Testis (tissue), 3 donors: ENCODE results near the gene SP5. TPM values are rescaled to one million over a fixed set of nuclear protein-coding genes. Genes with fewer than 3 reads are reported as not detected.

Experiments
- DNase-seq: peaks from one replicate; pipeline ENCODE4 v3.0.0-alpha.2; 2019
- H3K27ac ChIP-seq, 2 donors: fragments of 200-600 bp; sonication (generic); one replicate each; pipeline ENCODE4 v1.5.1; 2019
- H3K27me3 ChIP-seq: fragments of 200-600 bp; sonication (generic); one replicate; pipeline ENCODE4 v1.5.1; 2019
- H3K36me3 ChIP-seq: fragments of 200-600 bp; sonication (generic); one replicate; pipeline ENCODE4 v1.5.1; 2017; ENCODE audit warnings: low read depth; ENCODE audit errors: missing control alignments
- H3K4me1 ChIP-seq: fragments of 200-600 bp; sonication (generic); one replicate; pipeline ENCODE4 v1.5.1; 2019
- H3K4me3 ChIP-seq, 2 donors: fragments of 200-600 bp; sonication (generic); one replicate each; pipeline ENCODE4 v1.5.1; 2017 to 2019
- H3K9me3 ChIP-seq: fragments of 200-600 bp; sonication (generic); one replicate; pipeline ENCODE4 v1.5.1; 2017
- CTCF ChIP-seq, 3 experiments: fragments of 450-650 bp in 2 of 3; fragments of 200-600 bp in 1 of 3; sonication (generic) in 1 of 3; IDR thresholded peaks; one replicate each; pipeline ENCODE4 v1.5.1; 2016 to 2019; ENCODE audit warnings: antibody characterized with exemption in 3 of 3, mild to moderate bottlenecking in 2 of 3, moderate library complexity in 1 of 3
- POLR2A ChIP-seq: fragments of 450-650 bp; IDR thresholded peaks from one replicate; pipeline ENCODE4 v1.6.1; 2017; ENCODE audit warnings: antibody characterized with exemption, mild to moderate bottlenecking, moderate library complexity
- WGBS, 2 donors: methylation state at CpG; one replicate each; pipeline ENCODE4 v1.1.5; 2018; 5-methylcytosine and 5-hydroxymethylcytosine counted together
- intact Hi-C: fragments of 100-400 bp; cut with DNase I; formaldehyde crosslinking; loops from one replicate; pipeline ENCODE4 v1.15.1; 2023; ENCODE audit warnings: low total_unique reads
- polyA plus RNA-seq: library from polyadenylated mRNA; stranded (reverse); fragments of 350-450 nt; fragmentation: Illumina TruSeq; extraction: RNeasy Lipid Tissue Mini Kit (QIAGEN cat#74804); gene quantifications from one replicate; pipeline ENCODE4 v1.2.3, GENCODE V29; 2014; ENCODE audit warnings: low read depth, low replicate concordance; ENCODE audit not compliant: insufficient read depth
- small RNA-seq, 2 donors: library from RNA; depleted of rRNA; stranded (forward); fragments of <200 nt; gene quantifications; one replicate each; pipeline ENCODE3, GENCODE V24; 2016
- total RNA-seq, 2 donors: library from RNA; depleted of rRNA; stranded (reverse); fragments of >200 nt; gene quantifications; one replicate each; pipeline ENCODE4 v1.2.3, GENCODE V29; 2016

Gene SP5
- total and polyA plus RNA-seq, 3 donors from 2014 or later: 1.4 to 4.0 (median 3.5) TPM

GRCh38 chr2:170762760-170763159 is 47.6 kb downstream of the SP5 start:
- 67% methylated on average over 7 of the region's 7 CpGs for WGBS, 2 donors
- TF ChIP-seq CTCF (IDR thresholded peaks at IDR 0.05) (no peak), POLR2A (no peak)
- intact Hi-C loops: no loop called here
- Histone ChIP-seq H3K27ac (peak overlapping the region in 1 of 2 donors; percentile 62), H3K27me3 (no peaks in the 10 kb centered on the region), H3K4me1 (peaks cover 4% of the 10 kb centered on the region), H3K36me3 (no peaks in the 10 kb centered on the region), H3K9me3 (no peaks in the 10 kb centered on the region), H3K4me3 (no peak overlapping the region)
- DNase-seq: no peak

GRCh38 chr2:170763232-170763631 is 48.1 kb downstream of the SP5 start:
- no peaks in the 10 kb centered on the region for H3K9me3 ChIP-seq
- no peaks in the 10 kb centered on the region for H3K27me3 ChIP-seq
- H3K4me1 ChIP-seq: peaks cover 4% of the 10 kb centered on the region
- no peak for DNase-seq
- 75 to 85% methylated on average over 4 of the region's 4 CpGs for WGBS, 2 donors
- intact Hi-C loops: no loop called here
- no peaks in the 10 kb centered on the region for H3K36me3 ChIP-seq
- H3K4me3 ChIP-seq: no peak overlapping the region
- TF ChIP-seq CTCF (IDR thresholded peaks at IDR 0.05): no peak
- TF ChIP-seq POLR2A: no peak
- H3K27ac ChIP-seq: peak overlapping the region in 1 of 2 donors; percentile 62

- H3K4me3 ChIP-seq: no peak overlapping the region
- H3K9me3 ChIP-seq: no peaks in the 10 kb centered on the region
- no peak for DNase-seq
- intact Hi-C loops: no loop called here
- H3K27me3 ChIP-seq: no peaks in the 10 kb centered on the region
- no peak overlapping the region for H3K27ac ChIP-seq
- peaks cover 4% of the 10 kb centered on the region for H3K4me1 ChIP-seq
- 43 to 63% methylated on average over 2 of the region's 2 CpGs for WGBS, 2 donors
- no peaks in the 10 kb centered on the region for H3K36me3 ChIP-seq
- TF ChIP-seq POLR2A (no peak), CTCF (IDR thresholded peaks at IDR 0.05) (no peak)
Measured at GRCh38 chr2:170764880-170765261, 49.7 kb downstream of the SP5 start.

GRCh38 chr2:170766693-170767092 is 51.6 kb downstream of the SP5 start:
- intact Hi-C loops: no loop called here
- TF ChIP-seq CTCF (IDR thresholded peaks at IDR 0.05): no peak
- no peak for TF ChIP-seq POLR2A
- Histone ChIP-seq H3K27me3 (no peaks in the 10 kb centered on the region), H3K36me3 (no peaks in the 10 kb centered on the region), H3K9me3 (no peaks in the 10 kb centered on the region), H3K4me3 (no peak overlapping the region), H3K4me1 (peaks cover 9% of the 10 kb centered on the region), H3K27ac (no peak overlapping the region)
- DNase-seq: no peak
- 39 to 44% methylated on average over 4 of the region's 4 CpGs for WGBS, 2 donors

Small RNA genes lying within 50 kb of the gene (small RNA-seq; reads per million reads assigned to genes)
- gene RF02271: 0 reads per million in 2 donors

Other genes with a start within 250 kb of the SP5 start
- gene ERICH2, start 55.0 kb downstream of the SP5 start, total RNA-seq: 10 to 100 TPM; 36.5 to 78.8 TPM
- 126 TPM for gene ERICH2, start 55.0 kb downstream of the SP5 start, polyA plus RNA-seq
- 10 to 100 TPM; 12.5 to 46.0 TPM for gene GAD1, start 101.5 kb downstream of the SP5 start, total RNA-seq
- gene GAD1, start 101.5 kb downstream of the SP5 start, polyA plus RNA-seq: 8.5 TPM
- 10 to 100 TPM; 67.2 to 67.3 TPM for gene GORASP2, start 213.9 kb downstream of the SP5 start, total RNA-seq
- 119 TPM for gene GORASP2, start 213.9 kb downstream of the SP5 start, polyA plus RNA-seq